Left renal cortex interstitium (tissue), 4 donors: ENCODE measurements around the gene KRTAP24-1. TPM values are rescaled to one million over a fixed set of nuclear protein-coding genes. Genes with fewer than 3 reads are reported as not detected.

Source experiments
- DNase-seq, 4 donors: peaks; one replicate each; pipeline ENCODE4 v3.0.0-alpha.2; 2013; ENCODE audit warnings: low read depth in 4 of 4, low spot score in 2 of 4, missing footprints in 1 of 4
- polyA plus RNA-seq, 4 donors: library from polyadenylated mRNA; unstranded; fragments of 120-200 nt; gene quantifications; one replicate each; pipeline ENCODE4 v1.2.1, GENCODE V29; 2013; ENCODE audit not compliant: insufficient read length in 4 of 4

The KRTAP24-1 gene, protein sequence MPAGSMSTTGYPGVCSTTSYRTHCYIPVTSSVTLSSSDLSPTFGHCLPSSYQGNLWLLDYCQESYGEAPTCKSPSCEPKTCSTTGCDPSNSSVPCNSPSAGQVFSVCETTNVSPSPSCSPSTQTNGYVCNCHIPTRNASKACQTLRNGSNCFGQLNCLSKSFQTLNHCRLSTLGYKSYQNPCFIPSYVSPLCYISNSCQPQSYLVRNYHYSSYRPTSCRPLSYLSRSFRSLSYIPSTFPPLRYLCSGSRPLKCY
- not detected for polyA plus RNA-seq

DNA sequence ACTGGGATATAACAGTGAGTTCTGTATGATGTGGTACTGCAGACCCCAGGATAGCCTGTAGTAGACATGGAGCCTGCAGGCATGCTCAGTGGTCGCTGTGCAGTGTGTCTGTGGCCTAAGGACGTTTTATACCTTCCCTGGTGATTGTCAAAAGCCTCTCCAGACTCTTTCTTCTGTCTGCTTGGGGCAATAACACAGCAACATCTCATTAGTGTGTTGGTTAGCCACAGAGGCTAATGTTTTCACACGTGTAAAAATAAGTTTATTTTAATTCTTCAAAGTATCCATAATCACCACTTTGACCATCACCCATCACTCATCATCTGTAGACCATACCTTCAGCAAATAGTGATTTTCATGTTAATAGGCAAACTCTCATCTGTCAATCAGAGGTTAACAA, at the start of gene KRTAP24-1:
Gene KRTAP24-1, minus strand, starts transcription at position 101 of the 400 bp plus-strand sequence. Its CDS starts 18 bp downstream, at position 83.
- DNase-seq = no peak

DNA sequence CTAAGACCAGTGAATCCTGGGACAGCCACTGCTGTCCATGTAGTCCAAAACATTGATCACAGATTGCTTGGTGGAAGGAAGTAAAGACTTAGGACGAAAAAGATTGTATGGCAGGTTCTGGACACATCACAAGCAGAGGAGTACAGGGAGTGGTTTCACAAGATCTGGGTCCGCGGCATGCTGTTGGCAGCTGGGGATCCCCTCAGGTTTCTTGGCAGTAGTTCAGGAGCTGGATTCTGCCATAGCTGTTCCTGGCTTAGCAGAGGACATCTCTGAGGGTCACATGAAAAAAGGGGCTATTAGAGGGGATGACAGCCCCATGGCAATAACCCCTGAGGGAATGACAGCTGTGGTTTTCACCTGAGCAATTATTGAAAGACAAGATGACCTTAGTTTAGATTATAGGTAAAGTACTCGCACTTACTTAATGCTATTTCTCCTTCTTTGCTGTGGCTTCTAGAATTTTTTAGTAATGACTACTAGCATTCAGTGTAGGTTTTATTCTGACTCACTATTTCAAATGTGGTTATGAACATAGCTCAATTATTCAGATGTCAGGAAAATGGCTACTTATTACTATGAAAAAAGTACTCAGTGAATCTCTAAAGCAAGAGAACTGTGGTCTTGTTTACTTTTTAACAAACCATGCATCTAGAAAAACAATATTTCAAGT, 46.6 kb upstream of the KRTAP24-1 start:
- no peak for DNase-seq

DNA sequence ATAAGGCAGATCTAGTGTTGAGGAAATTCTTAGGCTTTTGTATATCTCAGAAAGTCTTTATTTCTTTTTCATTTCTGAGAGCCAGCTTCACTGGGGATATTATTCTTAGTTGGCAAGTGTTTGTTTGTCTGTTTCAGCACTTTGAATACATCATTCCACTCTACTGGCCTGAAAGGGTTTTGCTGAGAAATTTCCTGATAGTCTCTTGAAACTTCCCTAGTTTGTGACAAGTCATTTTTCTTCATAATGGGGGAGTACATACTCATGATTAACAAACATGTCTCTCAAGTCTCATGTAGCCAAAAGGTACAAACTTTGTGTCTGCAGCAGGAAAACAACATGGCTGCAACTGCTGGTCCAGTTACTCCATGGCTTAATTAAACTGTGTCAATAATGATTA, 43.6 kb upstream of the KRTAP24-1 start:
- DNase-seq = no peak

DNA sequence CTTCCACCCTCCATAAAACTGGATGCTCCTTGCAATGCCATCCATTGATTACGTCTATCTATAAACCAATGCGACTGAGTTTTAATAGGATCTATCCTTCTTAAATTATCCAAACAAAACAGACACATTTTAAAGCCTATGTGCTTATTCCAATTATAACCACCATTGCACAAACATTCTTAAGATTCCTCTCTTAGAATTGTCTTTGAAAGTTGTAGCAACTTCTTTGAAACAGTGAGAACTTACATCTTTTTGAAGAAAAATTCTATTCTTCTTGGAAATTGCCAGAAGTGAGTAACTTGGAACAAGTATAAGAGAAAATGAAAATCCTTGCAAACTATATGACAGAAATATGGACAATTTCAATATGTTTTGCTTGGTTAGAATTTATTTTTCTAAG, 37.5 kb upstream of the KRTAP24-1 start, which contains the start of gene KRTAP26-1:
Gene KRTAP26-1, minus strand, starts transcription at position 101 of the 400 bp plus-strand sequence. CDS start 280 bp downstream, outside the sequence.
- DNase-seq = no peak

DNA sequence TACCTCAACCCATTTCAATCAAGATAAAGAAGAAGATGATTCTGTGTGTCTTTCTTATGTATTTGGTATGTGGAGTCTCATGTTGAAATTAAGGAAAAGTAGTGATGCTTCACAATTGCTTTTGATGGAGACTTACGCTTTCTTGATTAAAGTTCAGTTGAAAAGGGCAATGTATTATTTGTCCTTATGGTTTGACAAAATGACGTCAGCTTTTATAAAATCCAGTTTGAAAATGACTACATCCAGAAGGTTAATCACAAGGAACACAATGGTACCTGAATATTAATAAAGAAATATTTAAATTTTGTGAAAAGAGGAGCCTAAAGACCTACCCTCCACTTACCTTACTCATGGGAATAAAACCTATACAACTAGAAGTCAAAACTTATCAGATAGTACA, 33.0 kb upstream of the KRTAP24-1 start:
- DNase-seq = no peak

DNA sequence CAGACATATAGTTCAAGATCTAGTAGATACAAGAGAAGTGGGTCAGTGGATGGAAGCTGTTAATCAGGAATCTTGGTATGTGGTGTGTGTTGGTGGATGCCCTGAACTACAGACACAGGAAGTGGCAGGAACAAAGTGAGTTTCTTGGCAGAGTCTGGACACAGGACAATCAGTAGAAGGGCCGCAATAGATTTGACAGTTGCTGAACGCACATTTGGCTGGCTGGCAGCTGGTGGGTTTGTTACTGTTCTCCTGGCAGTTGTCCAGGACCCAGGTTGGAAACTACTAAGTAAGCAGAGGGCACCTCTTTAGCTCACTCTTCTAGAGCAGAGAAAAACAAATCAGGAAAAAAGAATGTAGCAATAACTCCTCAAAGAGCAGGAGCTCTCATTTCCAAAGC, 24.1 kb upstream of the KRTAP24-1 start:
- no peak for DNase-seq

DNA sequence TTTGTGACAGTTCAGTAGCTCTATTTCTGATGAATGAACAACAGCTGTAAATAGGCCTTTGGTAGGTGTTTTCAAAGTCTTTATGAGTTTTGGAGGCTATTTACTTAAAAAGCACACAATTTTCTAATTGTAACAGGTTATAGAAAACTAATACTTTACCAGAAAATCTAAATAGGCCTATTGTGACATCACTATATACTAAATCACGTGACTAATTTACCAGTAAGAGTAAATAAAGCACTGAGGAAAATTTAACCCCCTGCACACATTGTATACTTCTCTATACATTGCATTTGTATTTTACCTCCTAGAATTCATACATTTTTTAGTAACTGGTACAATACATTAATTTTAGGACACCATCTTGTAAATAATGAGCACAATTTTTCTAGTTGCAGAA, 22.4 kb upstream of the KRTAP24-1 start:
- no peak for DNase-seq

DNA sequence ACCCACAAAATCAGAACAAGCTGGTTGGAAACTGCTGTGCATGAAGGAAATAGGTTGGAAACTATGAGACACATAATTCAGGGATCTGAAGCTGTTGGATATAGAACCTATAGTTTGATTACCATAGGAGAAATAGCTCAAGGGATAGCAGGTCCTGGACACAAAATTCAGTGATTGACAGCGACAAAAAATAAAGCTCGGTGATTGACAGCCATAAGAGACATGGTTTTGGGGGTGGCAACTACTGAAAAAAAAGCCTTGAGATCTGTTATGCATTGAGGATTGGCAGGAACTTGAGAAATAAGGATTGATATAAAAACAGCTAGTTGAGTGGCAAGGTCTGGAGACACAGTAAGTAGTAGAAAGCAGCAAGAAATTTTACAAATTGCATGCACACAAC, 6.5 kb upstream of the KRTAP24-1 start, which contains the start of gene KRTAP25-1:
Gene KRTAP25-1, minus strand, starts transcription at position 300 of the 400 bp plus-strand sequence. Its CDS starts 24 bp downstream, at position 276.
- no peak for DNase-seq

DNA sequence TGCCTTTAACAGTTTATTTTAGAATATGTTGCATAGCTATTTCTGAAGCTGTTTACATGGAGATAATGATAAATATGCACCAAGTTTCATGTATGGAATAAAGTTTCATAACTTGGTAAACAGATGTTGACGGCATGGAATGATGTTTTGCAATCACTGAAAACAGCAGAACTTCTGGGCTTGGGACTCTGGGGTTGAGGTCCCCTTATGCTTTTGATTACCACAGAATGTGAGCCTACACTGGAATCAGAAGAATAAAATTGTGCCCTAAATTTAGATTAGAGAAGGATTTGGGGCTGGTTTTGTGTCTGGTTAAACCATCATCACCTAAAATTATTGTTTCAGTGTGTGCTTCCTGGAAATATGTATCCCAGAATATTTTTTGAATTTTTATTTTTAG, 11.1 kb downstream of the KRTAP24-1 start:
- DNase-seq = no peak

DNA sequence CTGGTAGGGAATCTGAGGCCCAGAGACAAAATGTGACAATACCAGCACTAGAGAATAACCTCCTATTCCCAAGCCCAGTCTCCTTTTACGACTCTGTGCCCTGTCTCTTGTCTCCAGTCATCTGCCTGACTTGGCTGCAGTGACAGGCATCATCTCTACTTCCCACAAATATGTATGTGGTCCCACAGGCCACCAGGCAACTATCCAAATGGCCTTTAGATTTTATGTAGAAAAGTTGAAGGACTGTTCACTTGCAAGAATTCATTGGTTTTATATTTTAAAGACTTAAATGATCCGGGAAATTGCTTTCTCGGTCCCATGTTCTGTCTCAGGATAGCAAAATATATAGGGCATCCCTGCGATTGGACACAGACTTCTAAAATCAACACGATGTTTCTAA, 11.6 kb downstream of the KRTAP24-1 start:
- no peak for DNase-seq

DNA sequence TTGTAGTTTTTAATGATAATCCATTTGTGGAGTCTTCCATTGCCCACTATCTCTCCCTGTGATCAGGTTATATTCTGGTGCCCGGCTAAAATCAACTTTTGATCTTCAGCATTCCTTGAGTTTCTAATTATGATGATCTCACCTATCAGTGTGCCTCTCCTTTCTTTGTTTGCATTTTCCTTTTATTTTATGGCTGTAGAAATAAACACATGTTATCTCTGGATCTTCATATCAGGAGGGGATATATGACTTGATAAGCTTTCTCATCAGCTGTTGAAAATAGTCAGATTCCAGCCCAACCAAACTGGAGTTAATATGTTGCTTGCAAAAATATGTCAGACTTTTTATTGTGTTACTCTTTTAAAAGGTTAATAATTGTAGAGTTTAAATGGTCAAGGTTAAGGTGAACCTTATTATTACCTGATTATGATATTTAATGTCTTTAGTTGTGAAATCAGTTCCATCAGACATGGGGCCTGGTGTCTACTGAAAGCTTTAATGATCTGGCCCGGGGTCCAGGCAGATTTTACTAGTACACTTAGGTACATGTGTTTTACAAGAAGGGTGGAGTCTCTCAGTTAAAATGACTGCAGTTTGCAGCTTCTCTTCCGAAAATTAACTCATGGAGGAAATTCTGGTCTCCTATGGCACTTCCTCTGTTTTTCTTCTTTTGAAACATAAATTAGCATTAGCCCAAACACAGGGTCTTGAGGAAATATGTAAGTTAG, 12.8 kb downstream of the KRTAP24-1 start:
- no peak for DNase-seq

DNA sequence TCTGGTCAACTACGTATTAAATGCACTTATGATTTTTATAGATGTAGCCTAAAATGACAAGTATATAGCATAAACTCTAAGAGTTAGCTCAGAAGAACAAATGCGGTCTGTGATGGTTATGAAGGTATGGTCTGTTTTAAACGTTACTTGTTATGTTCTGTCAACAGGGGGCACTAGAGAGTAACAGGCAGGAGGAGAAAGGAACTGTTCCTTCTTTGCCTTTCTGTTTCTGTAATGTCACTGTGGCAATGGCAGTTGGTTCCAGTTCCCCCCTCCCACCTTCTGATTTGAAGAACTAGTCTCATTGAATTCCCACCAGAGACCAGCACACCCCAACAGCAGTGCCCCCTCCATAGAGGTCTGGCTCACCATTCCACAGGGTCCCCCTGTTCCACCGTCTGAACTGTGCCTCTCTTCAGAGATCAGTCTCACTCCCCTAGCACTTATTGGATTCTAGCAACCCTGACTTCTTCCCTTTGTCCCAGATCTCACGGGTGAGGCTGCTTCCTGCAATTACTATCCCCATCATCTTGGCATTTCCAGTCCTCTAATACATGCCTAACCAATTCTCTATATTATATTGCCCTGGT, 14.0 kb downstream of the KRTAP24-1 start:
- no peak for DNase-seq

DNA sequence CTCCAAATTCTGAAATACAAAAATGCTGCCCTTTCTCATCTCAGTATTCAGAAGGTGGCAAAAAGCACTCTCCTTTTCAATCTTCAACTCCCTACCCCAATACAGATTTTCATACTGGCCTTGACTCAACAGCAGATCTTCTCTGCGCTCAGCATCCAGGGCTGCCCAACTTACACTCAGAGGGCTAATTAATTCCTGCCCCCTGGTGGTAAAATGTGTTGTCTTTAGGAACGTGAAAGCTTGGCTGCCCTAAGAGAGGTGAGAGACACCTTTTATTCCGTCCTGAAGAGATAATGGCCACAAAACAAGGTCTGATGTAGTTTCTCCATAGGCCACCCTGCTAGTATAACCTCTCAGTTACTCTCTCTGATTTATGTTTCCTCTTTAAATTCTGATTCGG, 25.0 kb downstream of the KRTAP24-1 start:
- DNase-seq = no peak

DNA sequence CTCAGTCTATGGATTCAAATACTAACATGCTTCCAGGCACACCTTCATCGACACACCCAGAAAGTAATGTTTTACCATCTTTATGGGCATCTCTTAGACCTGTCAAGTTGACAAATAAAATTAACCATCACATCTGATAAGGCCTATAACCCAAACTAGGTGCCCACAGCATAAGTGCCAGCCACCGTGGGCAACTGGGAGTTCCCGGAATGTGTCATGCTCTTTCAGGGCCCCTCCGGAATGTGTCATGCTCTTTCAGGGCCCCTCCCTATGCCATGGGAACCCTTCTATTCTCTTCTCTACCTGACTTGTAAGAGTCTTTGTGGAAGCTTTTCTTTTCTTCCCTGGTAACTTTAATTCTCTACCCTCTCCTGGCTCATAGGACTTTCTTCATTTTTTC, 26.6 kb downstream of the KRTAP24-1 start:
- DNase-seq = no peak

DNA sequence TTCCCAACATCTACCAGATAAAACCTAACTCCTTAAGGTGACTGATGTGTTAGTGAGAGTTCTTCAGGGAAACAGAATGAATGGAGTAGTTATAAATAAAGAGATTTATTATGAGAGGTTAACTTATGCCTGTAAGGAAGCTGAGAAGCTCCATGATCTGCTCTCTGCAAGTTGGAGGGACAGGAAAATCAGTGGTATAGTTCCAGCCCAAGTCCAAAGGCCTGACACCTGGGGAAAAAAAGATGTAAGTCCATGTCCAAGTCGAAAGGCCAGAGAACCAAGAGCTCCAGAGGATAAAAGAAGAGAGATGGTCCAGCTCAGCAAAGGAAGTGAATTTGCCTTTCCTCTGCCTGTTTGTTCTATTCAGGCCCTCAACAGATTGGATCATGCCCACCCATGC, 27.1 kb downstream of the KRTAP24-1 start:
- DNase-seq = no peak

DNA sequence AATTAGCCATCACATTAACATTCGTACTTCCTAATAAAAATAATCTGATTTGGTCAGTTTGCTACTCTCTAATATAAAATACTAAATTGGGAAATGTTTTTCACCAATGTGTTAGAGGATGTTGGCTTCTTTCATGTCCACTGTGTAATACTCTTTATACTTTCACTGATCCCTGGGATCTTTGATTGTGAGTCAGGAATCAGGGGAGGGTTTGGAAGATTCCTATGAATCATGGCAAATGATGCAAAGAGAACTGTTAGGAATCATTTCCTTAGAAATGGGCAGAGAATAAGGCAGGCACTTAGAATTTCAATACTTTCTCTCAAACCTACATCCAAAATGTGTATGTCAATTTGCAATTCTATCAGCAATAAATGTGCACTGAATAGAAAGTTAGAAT, 31.0 kb downstream of the KRTAP24-1 start:
- DNase-seq = no peak

DNA sequence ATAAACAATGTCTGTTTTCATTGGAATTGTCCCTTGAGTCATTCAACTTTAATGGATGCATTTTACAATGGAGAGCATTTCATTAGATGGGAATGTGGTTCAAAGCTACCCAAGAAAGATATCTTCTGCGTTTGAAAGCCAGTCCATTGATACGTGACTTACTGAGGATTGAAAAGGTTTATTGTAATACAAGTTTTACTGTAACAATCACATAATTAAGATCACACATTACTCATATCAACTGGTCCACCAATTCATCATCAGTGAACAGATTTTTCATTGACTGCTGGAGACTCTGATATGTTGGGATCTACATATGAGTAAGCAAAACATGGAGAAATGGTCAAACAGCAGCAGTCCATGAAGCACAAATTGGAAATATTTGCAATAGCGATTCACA, 32.8 kb downstream of the KRTAP24-1 start:
- no peak for DNase-seq

DNA sequence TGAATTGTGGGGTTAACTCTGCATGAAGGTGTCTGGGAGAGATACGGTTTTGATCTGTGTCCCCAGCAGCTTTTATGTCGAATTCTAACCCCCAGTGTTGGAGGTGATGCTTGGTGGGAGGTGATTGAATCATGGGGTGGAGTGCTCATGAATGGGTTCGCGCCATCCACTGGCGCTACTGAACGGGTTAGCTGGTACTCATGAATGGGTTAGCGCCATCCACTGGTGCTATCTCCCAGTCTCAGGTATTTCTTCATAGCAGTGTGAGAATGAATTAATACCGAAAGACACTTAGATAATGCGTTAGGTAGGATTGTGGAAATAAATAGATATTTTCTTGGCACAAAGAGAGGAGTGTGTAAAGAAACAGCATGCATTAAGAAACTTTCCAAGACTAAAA, 33.9 kb downstream of the KRTAP24-1 start:
- no peak for DNase-seq

DNA sequence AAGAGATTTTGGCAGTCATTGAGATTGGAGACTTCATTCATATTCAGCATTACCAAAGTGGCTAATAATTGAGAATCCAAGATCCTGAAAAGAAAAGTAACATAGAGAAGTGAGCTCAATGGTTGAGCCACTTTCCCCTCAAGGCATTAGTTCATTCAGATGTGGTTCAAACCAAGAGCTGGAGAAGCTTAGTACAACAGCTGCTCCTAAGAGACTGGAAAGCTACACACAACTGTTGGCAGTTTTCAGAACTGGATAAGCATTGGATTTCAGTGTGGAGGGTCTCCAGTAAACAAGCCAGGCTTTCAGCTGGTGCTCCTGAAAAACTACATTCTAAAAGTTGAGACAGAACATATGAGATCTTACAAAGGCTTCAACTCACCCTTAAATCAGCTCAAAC, 37.7 kb downstream of the KRTAP24-1 start:
- no peak for DNase-seq

DNA sequence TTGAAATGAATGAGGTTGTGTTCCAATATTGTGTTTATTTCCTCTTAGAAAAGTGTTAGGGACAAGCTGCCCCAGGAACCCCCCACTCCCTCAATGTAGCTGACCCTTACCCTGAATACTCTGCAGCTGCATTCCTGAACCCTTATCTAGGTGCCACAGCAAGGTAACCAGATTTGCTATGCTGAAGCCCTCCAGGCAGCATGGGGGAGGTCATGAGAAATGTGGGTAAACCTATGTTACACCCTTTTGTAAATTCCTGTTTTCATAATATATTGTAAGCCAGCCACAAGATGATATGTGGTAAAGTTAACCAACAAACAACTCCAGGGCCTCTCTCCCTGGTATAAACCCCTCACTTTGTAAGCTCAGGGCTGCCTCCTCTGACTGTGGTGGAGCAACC, 39.1 kb downstream of the KRTAP24-1 start:
- no peak for DNase-seq

DNA sequence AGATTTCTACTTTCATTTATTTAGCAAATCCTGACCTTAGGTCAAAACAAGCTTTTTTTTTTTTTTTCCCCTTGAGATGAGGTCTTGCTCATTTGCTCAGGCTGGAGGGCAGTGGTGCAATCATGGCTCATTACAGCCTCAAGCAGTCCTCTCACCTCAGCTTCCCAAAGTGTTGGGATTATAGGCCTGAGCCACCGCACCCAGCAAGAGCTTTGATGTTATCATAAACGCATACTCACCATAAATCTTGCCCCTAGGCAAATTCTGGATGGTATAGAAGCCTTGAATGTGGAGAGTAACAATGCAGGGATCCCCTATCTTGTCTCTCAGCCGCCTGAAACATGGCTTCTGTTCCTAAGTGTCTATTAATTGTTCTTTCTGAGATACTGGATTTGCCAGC, 42.1 kb downstream of the KRTAP24-1 start:
- DNase-seq = no peak
